ENCODE measurements around the gene CMTM8.
A peak's percentile ranks its signal among the peaks of the same experiment; 100 is the strongest.
"Not testable (repeated sequence)": the region's sequence is repeated elsewhere in the genome, so short reads cannot be mapped to it uniquely, and the experiment has no call there.

The CMTM8 gene

GRCh38 chr3:32238453-32239306 is at the start of gene CMTM8:
Gene CMTM8 (plus strand): TSS chr3:32238680. CDS start chr3:32238973, 293 bp downstream.
- DNase-seq (ENCODE audit: low read depth) = no peak

DNA sequence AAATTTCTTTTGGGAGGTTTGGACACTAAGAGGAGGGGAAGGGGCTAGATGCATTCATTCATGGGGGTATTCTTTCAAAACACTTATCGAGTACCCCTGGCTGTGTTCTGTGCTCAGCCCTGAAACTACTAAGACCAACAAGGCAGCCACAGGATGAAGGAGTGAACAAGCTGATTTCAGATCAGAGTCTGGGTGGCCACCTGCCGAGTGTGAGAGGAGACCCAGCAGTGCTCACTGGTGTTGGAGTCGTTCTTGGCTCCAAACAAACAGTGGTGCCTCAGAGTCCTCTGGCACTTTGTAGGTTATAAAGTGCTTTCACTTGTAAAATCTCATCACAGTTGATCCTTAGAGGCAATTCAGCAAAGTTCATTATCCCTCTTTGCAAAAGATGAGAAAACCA is 48.8 kb upstream of the CMTM8 start:
- no peak for DNase-seq (ENCODE audit: low read depth)

- DNase-seq (ENCODE audit: low read depth) = not testable (repeated sequence)
Observed at GRCh38 chr3:32190556-32190955, 47.9 kb upstream of the CMTM8 start.

GRCh38 chr3:32193101-32193500 is 45.4 kb upstream of the CMTM8 start:
- no peak for DNase-seq (ENCODE audit: low read depth)

DNA sequence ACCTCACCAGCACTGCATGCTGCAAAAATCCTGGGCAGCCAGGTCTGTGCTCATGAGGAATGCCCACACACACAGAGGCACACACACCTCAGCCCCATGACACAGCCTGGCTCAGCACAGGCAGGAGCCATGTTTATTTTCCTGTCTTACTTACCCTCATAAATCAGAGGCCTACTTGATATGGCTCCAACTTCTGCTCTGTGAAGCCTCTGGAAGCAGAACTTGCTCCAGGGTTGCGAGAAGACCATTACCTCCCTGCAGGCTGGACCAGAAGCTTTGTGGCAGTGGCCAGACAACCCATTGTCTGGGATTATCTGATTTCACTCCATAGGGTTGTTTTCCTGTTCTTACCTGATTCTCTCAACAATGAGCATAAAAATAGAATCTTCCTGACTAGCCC is 43.8 kb upstream of the CMTM8 start:
- no peak for DNase-seq (ENCODE audit: low read depth)

- no peak for DNase-seq (ENCODE audit: low read depth)
Observed at GRCh38 chr3:32195995-32196540, 42.4 kb upstream of the CMTM8 start.

DNA sequence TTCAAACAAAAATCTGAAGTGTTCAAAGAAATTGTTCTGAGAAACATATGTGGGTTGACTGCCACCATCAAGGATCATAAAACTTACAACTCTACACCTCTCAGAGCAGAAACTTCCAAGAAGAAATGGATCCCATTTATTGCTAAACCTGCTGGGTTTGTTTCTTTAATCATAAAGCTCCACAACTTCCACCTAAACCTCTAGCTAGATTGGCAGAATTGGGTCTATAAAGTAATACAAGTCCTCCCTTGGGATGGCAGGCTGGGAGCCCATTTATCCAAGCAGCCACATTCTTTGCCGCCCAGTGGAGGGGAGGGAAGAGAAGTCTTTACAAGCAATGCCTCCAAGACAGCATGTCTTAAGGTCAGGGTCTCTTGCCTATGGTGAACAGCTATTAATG is 40.5 kb upstream of the CMTM8 start:
- DNase-seq (ENCODE audit: low read depth) = no peak

- DNase-seq (ENCODE audit: low read depth) = no peak
Observed at GRCh38 chr3:32198714-32199113, 39.8 kb upstream of the CMTM8 start.

GRCh38 chr3:32200490-32200889 is 38.0 kb upstream of the CMTM8 start:
- DNase-seq (ENCODE audit: low read depth) = peak; percentile 87

DNA sequence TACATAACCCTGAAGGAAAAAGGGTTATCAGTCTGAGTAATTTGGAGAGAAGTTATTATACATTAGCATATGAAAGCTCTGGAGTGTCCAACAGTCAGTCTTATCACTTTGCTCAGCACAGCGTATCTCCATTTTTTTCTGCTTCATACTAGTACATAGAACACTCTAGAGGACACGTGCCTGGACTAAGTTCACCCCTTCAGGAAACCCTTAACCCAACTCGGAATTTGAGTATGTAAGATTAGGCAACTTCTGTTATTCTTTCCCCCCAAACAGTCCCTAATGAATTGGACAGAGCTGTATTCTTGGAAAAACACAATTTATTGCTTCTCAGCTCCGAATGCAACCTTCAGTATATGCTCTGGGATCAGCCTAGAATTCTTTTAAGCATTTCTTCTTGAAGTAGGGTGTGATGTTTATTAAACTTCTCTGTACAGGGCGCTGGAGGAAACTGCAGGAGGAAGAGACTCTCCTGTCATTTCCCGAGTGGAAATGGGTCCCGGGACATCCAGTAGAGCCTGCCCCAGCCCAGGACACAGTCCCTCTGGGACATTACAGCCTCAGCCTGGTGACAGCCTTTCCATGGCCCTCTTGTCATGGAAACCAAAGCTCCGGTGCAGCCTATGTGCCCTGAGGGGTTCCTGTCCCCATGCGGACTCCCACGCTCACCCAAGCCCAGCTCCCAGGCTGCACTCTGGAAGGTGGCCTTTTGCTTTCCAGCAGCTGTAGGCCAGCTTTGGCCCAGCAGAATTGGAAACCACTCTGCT is 37.3 kb upstream of the CMTM8 start:
- DNase-seq (ENCODE audit: low read depth) = peak; percentile 68

- DNase-seq (ENCODE audit: low read depth) = peak; percentile 61
Observed at GRCh38 chr3:32202496-32202895, 36.0 kb upstream of the CMTM8 start.

GRCh38 chr3:32203854-32204253 is 34.6 kb upstream of the CMTM8 start:
- peak; percentile 13 for DNase-seq (ENCODE audit: low read depth)

GRCh38 chr3:32208447-32208846 is 30.0 kb upstream of the CMTM8 start:
- DNase-seq (ENCODE audit: low read depth) = no peak

GRCh38 chr3:32215185-32215584 is 23.3 kb upstream of the CMTM8 start:
- DNase-seq (ENCODE audit: low read depth) = no peak

- DNase-seq (ENCODE audit: low read depth) = no peak
Observed at GRCh38 chr3:32216172-32216783, 22.2 kb upstream of the CMTM8 start.

DNA sequence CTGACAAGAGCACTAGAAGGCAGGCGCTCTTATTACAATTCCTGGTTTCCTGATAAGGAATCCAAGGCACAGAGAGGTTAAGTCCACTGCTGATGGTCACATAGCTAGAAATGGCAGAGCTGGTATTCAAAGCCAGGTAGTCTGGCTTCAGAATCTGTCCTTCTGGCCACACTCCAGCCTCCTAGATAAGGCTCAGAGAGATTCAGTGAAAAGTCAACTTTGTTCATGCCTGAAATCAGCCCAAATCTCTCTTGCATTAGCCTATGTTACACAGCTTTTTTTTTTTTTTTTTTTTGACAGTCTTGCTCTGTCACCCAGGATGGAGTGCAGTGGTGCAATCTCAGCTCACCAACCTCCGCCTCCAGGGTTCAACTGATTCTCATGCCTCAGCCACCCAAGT is 21.1 kb upstream of the CMTM8 start:
- no peak for DNase-seq (ENCODE audit: low read depth)

- DNase-seq (ENCODE audit: low read depth) = no peak
Observed at GRCh38 chr3:32219537-32219936, 18.9 kb upstream of the CMTM8 start.

GRCh38 chr3:32220006-32220405 is 18.5 kb upstream of the CMTM8 start:
- peak; percentile 35 for DNase-seq (ENCODE audit: low read depth)

DNA sequence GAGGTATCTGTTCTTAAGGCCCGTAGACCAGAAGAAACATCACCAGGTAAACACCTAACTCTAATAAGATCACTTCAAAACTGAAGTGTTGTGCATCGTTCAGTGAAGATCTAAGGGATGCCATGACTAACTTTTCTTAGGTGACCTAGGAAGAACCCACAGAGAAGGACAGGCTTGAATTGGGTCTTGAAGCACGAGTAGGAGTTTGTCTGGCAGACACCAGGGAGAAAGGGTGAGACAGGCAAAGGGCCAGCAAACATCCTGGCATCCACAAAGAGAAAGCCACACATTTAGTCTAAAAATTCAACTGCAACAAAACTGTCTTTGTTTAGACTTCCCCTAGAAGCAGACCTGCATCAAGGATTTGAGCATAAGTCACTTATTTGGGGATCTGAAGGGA is 15.5 kb upstream of the CMTM8 start:
- no peak for DNase-seq (ENCODE audit: low read depth)

GRCh38 chr3:32224016-32224516 is 14.4 kb upstream of the CMTM8 start:
- DNase-seq (ENCODE audit: low read depth) = no peak

- DNase-seq (ENCODE audit: low read depth) = peak; percentile 73
Observed at GRCh38 chr3:32226875-32227500, 11.5 kb upstream of the CMTM8 start.

DNA sequence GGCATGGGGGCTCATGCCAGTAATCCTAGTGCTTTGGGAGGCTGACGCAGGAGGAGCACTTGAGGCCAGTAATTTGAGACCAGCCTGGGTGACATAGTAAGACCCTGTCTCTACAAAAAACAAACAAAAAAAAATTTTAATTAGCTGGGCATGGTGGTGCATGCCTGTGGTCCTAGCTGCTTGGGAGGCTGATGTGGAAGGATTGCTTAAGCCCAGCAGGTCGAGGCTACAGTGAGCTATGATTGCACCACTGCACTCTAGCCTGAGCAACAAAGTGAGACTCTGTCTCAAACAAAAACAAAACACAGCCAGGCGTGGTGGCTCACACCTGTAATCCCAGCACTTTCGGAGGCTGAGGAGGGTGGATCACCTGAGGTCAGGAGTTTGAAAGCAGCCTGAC is 9.7 kb upstream of the CMTM8 start:
- not testable (repeated sequence) for DNase-seq (ENCODE audit: low read depth)

Data from stromal cell of bone marrow (primary cell).